ENCODE measurements around the gene IGFBP1.
A peak's percentile ranks its signal among the peaks of the same experiment; 100 is the strongest.
"Not testable (repeated sequence)": the region's sequence is repeated elsewhere in the genome, so short reads cannot be mapped to it uniquely, and the experiment has no call there.

IGFBP1 gene

GRCh38 chr7:45888185-45888992 lies at the start of gene IGFBP1:
Gene IGFBP1, plus strand, starts transcription at chr7:45888488. Its CDS starts 165 bp downstream, at chr7:45888653.
- no peak for DNase-seq

GRCh38 chr7:45838852-45839251 lies 49.4 kb upstream of the IGFBP1 start:
- not testable (repeated sequence) for DNase-seq

- not testable (repeated sequence) for DNase-seq
Observed at GRCh38 chr7:45841926-45842717, 46.2 kb upstream of the IGFBP1 start.

- DNase-seq, result not testable (repeated sequence)
Observed at GRCh38 chr7:45846536-45846935, 41.8 kb upstream of the IGFBP1 start.

- not testable (repeated sequence) for DNase-seq
Observed at GRCh38 chr7:45848734-45849133, 39.6 kb upstream of the IGFBP1 start.

GRCh38 chr7:45852984-45853383 lies 35.3 kb upstream of the IGFBP1 start:
- DNase-seq, result not testable (repeated sequence)

- not testable (repeated sequence) for DNase-seq
Observed at GRCh38 chr7:45853491-45853890, 34.8 kb upstream of the IGFBP1 start.

GRCh38 chr7:45855680-45856079 lies 32.6 kb upstream of the IGFBP1 start:
- not testable (repeated sequence) for DNase-seq

GRCh38 chr7:45856888-45857287 lies 31.4 kb upstream of the IGFBP1 start:
- DNase-seq, result not testable (repeated sequence)

GRCh38 chr7:45863715-45864114 lies 24.6 kb upstream of the IGFBP1 start:
- no peak for DNase-seq

- DNase-seq, result no peak
Observed at GRCh38 chr7:45865594-45866410, 22.5 kb upstream of the IGFBP1 start.

GRCh38 chr7:45867471-45867870 lies 20.8 kb upstream of the IGFBP1 start:
- DNase-seq, result no peak

GRCh38 chr7:45869426-45869825 lies 18.9 kb upstream of the IGFBP1 start:
- DNase-seq, result no peak

GRCh38 chr7:45872116-45873034 lies 15.9 kb upstream of the IGFBP1 start:
- DNase-seq, result peak in 1 of 2 experiments; percentile 13

GRCh38 chr7:45873035-45873354 lies 15.3 kb upstream of the IGFBP1 start, which contains the start of gene CCDC201:
Gene CCDC201, minus strand, starts transcription at chr7:45873082. Its CDS starts 75 bp downstream, at chr7:45873007.
- no peak for DNase-seq

- no peak for DNase-seq
Observed at GRCh38 chr7:45873355-45873754, 14.9 kb upstream of the IGFBP1 start.

GRCh38 chr7:45874408-45875131 lies 13.7 kb upstream of the IGFBP1 start:
- no peak for DNase-seq

- DNase-seq, result no peak
Observed at GRCh38 chr7:45876519-45876918, 11.8 kb upstream of the IGFBP1 start.

- DNase-seq, result no peak
Observed at GRCh38 chr7:45878457-45879144, 9.7 kb upstream of the IGFBP1 start.

GRCh38 chr7:45880433-45880860 lies 7.8 kb upstream of the IGFBP1 start:
- DNase-seq, result no peak

Measured in NCI-H1930 (cell line).